ENCODE measurements around the gene GMDS. TPM values are rescaled to one million over a fixed set of nuclear protein-coding genes. Genes with fewer than 3 reads are reported as not detected.

The GMDS gene
- 31.4 TPM for total RNA-seq

- intact Hi-C loops (cut with DNase I), result no loop called here
- peak; percentile 99 for ATAC-seq
These were observed at the start of gene GMDS for GRCh38 chr6:2245103-2245876. TSS of gene GMDS (minus strand) at chr6:2245605.

DNA sequence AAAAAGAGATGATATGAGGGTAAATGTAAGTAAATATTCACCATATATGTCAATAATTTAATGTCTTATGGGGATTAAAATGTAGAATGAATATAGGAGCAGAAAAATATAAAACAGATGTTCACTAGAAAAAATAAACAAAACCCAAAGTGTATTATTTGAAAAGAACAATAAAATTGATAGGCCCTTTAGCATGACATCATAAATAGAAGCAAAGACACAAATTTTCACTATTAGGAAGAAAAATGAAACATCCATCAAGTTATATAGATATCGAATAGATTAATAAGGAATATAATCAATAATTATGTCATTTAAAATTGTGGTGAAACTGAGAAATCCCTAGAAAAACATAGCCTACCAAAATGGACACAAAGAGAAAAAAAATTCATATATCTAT, 40.1 kb upstream of the GMDS start:
- no peak for DNase-seq (ENCODE audit: low spot score)
- no peak for ATAC-seq
- intact Hi-C loops (cut with DNase I), result no loop called here

More at GRCh38 chr6:2245103-2245876, at the start of gene GMDS:
- peak; percentile 91 for DNase-seq (ENCODE audit: low spot score)

DNA sequence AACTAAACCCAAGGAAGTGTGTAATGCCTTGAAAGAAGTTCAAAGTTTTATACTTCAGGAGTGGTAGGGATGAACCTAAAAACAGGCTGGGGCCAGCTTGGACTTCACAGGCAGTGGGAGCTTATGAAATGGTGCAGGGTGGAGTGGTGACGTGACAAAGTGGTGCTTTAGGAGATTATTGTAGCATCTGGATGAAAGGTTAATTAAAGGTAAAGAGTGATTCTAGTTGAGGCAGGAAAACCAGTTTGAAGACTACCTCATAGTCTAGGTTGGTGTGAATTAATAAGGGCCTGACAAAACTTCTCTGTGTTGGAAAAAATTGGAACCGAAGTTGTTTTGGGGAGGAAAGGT, 30.5 kb upstream of the GMDS start:
- no peak for DNase-seq (ENCODE audit: low spot score)
- intact Hi-C loops (cut with DNase I), result no loop called here
- no peak for ATAC-seq

DNA sequence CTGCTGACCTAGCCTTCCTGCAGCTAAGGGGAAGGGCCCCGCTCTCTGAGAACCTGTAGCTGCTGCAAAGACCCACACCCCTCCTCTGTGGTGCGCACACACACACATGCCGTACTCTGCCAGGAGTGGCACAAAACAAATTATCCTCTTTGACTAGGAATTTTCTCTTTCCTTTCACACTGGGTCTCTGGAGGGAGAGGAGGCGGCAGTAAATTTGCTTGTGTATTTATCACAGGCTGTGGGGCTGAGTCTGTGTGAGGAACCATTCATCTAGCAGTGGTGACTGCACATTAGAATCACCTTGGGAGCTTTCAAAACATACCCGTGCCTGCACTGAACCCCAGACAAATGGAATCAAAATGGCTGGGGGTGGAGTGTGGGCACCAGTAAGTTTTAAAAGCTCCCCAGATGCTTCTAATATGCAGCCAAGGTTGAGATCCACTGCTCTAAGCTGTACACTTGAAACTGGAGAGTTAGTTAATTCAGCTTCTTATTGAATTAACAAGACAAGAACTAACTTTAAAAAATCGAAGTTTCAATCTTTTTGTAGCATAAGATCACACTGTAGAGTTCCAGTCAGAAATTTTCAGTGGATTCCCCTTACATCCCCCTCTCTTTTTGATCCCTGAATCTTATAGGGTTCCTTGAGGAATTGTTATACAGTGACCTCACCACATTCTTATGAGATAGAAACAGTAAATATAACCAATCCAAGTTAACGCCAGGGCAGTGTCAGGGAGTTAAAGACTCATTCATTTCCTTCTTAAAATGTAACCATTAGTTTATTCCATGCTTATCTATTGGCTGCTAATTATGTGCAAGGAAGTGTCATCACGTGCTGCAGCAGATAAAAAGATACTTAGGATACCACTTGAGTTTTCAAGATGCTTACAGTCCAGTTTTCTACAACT, 29.8 kb upstream of the GMDS start:
- intact Hi-C loops (cut with DNase I), result no loop called here
- no peak for DNase-seq (ENCODE audit: low spot score)
- ATAC-seq, result no peak

DNA sequence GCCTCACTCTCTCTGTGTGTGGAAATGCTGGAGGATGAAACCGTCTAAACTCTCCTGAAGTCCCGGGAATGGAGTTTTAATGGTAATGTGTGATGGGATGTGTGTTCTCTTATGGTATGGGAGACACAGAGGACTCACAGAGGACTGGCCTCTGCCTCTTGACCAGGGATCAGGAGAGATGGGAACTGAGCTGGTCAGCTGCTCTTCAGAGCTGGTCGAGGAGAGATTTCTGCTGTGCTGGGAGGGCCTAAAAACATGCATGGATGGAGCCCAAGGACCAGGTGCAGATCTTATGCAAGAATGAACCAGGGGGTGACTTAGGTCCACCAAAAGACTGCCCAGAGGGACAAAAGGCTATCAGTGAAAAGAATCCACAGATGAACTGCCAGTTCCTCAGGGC, 27.3 kb upstream of the GMDS start:
- no peak for ATAC-seq
- DNase-seq (ENCODE audit: low spot score), result no peak
- intact Hi-C loops (cut with DNase I), result no loop called here

GRCh38 chr6:2270054-2270453, 24.6 kb upstream of the GMDS start:
- DNase-seq (ENCODE audit: low spot score), result no peak
- no peak for ATAC-seq
- intact Hi-C loops (cut with DNase I), result no loop called here

GRCh38 chr6:2266841-2267240, 21.4 kb upstream of the GMDS start:
- intact Hi-C loops (cut with DNase I), result no loop called here
- DNase-seq (ENCODE audit: low spot score) (no peak), ATAC-seq (no peak)

GRCh38 chr6:2266031-2266795, 20.8 kb upstream of the GMDS start:
- no peak for DNase-seq (ENCODE audit: low spot score)
- no peak for ATAC-seq
- intact Hi-C loops (cut with DNase I), result no loop called here

- DNase-seq (ENCODE audit: low spot score) (no peak), ATAC-seq (no peak)
- intact Hi-C loops (cut with DNase I), result no loop called here
These were observed 19.5 kb upstream of the GMDS start for GRCh38 chr6:2264932-2265331.

DNA sequence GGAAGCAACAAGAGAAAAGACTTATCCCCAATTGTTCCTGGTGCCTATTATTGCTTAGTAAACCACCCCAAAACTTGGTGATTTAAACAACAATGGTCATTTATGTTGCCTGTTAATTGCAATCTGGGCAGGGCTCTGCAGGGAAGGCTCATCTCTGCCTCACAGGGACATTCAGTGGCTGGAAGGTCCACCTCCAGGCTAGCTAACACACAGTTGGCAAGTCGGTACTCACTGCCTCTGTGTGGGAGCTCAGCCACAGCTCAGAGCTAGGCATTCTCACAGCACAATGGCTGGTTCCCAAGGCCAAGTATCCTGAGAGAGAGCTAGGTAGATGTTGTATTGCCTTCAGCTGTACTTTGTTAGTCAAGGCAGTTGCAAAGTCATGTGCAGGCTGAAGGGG, 18.5 kb upstream of the GMDS start:
- ATAC-seq, result no peak

DNA sequence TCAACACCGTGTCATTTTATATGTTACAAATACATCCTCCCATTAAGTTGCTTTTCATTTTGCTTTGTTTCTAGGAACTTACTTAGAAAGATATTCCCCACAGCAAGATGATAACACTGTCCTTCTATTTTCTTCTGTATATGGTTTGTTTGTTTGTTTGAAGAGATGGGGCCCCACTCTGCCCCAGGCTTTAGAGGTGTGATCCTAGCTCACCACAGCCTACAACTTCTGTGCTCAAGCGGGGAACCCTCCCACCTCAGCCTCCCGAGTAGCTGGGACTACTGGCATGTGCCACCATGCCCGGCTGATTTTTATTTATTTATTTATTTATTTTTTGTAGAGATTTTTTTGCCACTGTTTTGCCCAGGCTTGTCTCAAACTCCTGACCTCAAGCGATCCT, 14.2 kb upstream of the GMDS start:
- intact Hi-C loops (cut with DNase I), result no loop called here
- DNase-seq (ENCODE audit: low spot score), result no peak
- ATAC-seq, result no peak

More for the DNA sequence above, 18.5 kb upstream of the GMDS start:
- DNase-seq (ENCODE audit: low spot score), result no peak
- intact Hi-C loops (cut with DNase I), result no loop called here

- no peak for DNase-seq (ENCODE audit: low spot score)
- ATAC-seq, result no peak
These were observed 13.6 kb upstream of the GMDS start for GRCh38 chr6:2259002-2259494.

GRCh38 chr6:2258112-2258511, 12.7 kb upstream of the GMDS start:
- ATAC-seq (no peak), DNase-seq (ENCODE audit: low spot score) (no peak)
- intact Hi-C loops (cut with DNase I), result no loop called here

More at GRCh38 chr6:2259002-2259494, 13.6 kb upstream of the GMDS start:
- intact Hi-C loops (cut with DNase I), result no loop called here

DNA sequence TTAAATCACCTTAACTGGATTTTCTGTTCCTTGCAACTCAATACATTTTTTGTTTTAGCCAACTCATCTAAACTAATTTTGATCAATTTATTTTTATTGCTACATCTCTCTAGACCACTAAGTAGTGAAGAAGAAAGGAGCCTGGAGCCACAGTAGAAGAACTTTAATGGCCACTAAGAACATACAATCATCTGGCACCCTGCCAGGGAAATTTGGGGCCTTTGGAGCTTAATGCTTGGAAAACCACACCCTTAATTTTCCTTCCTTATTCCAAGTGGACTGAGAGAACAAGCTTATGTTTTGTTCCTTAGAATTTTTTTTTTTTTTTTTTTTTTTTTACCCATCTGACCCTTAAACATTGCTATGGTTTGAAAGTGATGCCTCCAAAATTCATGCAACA, 12.0 kb upstream of the GMDS start:
- DNase-seq (ENCODE audit: low spot score), result no peak
- intact Hi-C loops (cut with DNase I), result no loop called here

DNA sequence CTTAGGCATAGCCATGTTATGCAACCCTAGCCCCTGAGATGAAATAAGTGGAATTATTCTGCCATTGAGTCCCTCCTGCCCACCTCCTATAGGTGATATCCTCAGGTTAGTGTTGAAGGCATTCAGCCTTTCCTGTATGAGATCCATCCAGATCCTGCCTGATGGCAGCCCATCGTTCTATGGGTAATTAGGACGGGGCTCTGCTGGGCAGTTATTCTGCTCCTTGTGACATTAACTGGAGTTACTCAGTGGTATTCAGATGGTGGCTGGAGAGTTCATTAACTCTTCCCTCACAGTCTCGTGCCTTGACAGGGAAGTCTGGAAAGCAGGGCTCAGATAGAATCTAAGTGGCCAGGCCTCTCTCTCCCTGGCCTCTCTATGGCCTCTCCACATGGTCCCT, 9.3 kb upstream of the GMDS start:
- intact Hi-C loops (cut with DNase I), result no loop called here
- DNase-seq (ENCODE audit: low spot score), result no peak
- ATAC-seq, result no peak

More for the DNA sequence above, 12.0 kb upstream of the GMDS start:
- no peak for ATAC-seq

GRCh38 chr6:2249126-2249525, 3.7 kb upstream of the GMDS start:
- DNase-seq (ENCODE audit: low spot score) (no peak), ATAC-seq (no peak)
- intact Hi-C loops (cut with DNase I), result no loop called here

- DNase-seq (ENCODE audit: low spot score) (no peak), ATAC-seq (no peak)
- intact Hi-C loops (cut with DNase I), result no loop called here
These were observed 2.3 kb upstream of the GMDS start for GRCh38 chr6:2247664-2248063.

DNA sequence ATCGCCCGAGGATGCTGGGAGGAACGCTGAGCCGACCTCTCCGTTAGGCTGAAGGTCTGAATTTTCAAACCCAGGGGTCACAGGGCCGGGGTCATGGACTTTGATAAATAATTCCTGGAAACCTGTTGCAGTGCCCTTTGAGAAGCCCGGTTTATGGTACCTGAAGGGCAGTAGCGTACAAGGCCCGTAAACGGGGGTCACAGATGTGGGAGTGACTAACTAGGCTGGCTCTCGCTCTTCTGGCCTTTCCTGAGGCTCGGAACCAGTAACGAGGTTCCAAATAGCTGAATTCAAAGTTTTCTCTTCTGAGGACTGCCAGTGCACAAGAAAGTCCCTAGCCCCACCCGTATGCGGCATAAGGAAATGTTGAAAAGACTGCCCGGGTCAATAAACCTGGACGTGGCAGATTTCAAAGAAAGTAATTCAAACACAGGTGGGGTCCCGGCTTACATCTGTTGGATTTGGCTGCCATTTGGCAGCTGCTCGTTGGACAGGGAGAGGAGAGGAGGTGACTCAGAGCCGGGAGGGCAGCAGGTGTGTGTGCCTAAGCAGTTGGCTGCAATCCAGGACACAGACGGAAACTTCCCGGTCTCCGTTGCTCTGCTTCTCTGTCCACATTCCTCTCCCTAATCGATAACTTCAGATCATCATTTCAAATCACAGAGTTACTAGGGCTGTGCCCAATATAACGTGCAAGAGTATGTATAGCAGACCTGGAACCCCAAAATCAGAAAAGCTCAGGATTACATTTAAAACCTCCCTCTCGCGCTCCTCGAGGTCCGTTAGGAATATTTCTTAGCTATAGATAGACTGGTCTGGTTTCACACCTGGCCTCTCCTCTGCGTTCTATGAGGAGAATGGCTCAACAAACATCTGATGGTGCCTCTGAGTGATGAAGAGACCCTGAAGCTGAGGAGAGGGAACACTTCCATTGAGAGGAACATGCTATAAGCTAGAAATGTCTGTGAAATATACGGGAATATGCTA, 765 bp upstream of the GMDS start:
- ATAC-seq (peak; percentile 33), DNase-seq (ENCODE audit: low spot score) (peak; percentile 75)
- intact Hi-C loops (cut with DNase I), result no loop called here
